NB4 (cell line): ENCODE measurements around the gene TRNAU1AP.
"Not testable (repeated sequence)": the region's sequence is repeated elsewhere in the genome, so short reads cannot be mapped to it uniquely, and the experiment has no call there.

Experiments used
- DNase-seq: peaks from one replicate; pipeline ENCODE4 v3.0.0; 2010; ENCODE audit warnings: low read depth
- H3K4me3 ChIP-seq: one replicate; pipeline ENCODE4 v1.5.1; 2011; ENCODE audit warnings: mild to moderate bottlenecking, low read depth, low read length, moderate library complexity
- CTCF ChIP-seq: IDR thresholded peaks from one replicate; pipeline ENCODE4 v1.5.1; 2012; ENCODE audit warnings: low read depth, low read length
- MAX ChIP-seq: IDR thresholded peaks from 2 replicates; pipeline ENCODE4 v1.6.1; 2011; ENCODE audit warnings: low read depth, low read length
- MYC ChIP-seq: IDR thresholded peaks from 2 replicates; pipeline ENCODE4 v1.6.1; 2011; ENCODE audit warnings: low read depth, low read length
- POLR2A ChIP-seq: IDR thresholded peaks from 2 replicates; pipeline ENCODE4 v1.6.1; 2011; ENCODE audit warnings: mild to moderate bottlenecking; ENCODE audit not compliant: insufficient read length; ENCODE audit errors: extremely low read depth

TRNAU1AP gene

DNA sequence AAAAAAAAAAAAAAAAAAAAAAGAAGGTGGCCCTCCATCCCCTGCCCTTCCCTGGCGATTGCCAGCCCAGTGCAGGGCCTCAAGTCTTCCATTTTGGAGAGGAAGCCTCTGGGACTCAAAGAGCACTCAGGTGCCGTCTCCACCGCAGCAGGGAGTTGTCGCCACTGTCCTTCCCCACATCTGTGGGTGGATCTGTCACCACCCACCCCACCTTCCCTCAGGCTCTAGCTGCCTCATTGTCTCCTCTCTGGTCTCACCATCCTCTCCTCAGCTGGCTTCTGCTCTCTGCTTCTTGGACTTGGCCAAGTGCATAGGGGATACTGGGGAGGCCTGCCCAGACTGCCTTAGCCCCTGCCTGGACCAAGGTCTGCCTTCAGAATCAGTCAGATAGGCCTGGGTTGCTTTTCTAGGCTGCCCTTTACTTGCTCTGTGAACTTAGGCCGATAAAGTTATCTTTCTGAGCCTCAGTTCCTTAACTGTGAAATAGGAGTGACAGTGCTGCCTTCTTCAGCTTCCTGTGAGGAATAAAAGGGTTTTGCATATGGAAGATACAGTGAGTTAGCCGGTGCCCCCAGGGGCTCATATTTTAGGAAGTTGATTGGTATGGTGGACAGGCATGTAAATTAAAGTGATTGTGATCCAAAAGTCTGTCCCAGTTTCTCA, 31.3 kb upstream of the TRNAU1AP start:
- H3K4me3 ChIP-seq, result no peak overlapping the region
- TF ChIP-seq POLR2A (no peak), CTCF (no peak), MAX (no peak)
- DNase-seq, result no peak

DNA sequence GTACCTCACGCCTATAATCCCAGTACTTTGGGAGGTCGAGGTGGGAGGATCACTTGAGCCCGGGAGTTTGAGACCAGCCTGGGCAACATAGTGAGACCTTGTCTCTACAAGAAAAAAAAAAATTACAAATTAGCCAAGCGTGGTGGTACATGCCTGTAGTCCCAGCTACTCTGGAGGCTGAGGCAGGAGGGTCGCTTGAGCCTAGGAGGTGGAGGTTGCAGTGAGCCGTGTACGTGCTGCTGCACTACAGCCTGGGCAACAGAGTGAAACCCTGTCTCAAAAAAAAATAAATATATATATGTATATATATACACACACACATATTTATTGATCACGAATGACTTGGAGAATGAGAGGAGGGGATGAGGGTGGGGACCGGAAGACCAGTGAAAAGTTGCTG, 30.3 kb upstream of the TRNAU1AP start:
- not testable (repeated sequence) for DNase-seq

DNA sequence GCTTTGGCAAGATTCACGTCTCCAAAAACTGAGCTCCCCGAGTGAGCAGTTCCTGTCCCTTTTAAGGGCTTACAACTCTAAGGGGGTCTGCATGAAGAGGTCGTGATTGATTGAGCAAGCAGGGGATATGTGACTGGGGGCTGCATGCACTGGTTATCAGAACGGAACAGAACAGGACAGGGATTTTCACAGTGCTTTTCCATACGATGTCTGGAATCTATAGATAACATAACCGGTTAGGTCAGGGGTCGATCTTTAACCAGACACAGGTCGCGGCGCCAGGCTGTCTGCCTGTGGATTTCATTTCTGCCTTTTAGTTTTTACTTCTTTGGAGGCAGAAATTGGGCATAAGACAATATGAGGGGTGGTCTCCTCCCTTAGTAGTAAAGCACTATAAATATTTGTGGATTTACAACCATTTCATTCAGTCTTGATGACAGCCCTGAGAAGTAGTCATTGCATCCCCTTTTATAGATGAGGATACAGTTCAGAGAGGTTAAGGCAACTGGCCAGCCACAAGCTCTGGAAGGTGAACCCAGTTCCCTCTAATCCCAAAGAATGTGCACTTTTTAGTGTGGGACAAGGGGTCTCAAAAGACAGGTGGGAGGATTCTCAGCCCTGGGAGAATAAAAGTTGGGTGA, 27.8 kb upstream of the TRNAU1AP start:
- DNase-seq, H3K4me3 ChIP-seq: not testable (repeated sequence)

More for the DNA sequence above, 30.3 kb upstream of the TRNAU1AP start:
- H3K4me3 ChIP-seq, result not testable (repeated sequence)

- no peak for DNase-seq
- no peak for TF ChIP-seq CTCF
- TF ChIP-seq POLR2A, result no peak
- no peak for TF ChIP-seq MYC
- TF ChIP-seq MAX, result no peak
- no peak overlapping the region for H3K4me3 ChIP-seq
Measured at GRCh38 chr1:28526886-28527285, 26.0 kb upstream of the TRNAU1AP start.

- no peak for TF ChIP-seq MYC
- TF ChIP-seq MAX, result no peak
- no peak for TF ChIP-seq POLR2A
- no peak for TF ChIP-seq CTCF
- DNase-seq, result no peak
- no peak overlapping the region for H3K4me3 ChIP-seq
Measured at GRCh38 chr1:28530456-28530855, 22.4 kb upstream of the TRNAU1AP start.

DNA sequence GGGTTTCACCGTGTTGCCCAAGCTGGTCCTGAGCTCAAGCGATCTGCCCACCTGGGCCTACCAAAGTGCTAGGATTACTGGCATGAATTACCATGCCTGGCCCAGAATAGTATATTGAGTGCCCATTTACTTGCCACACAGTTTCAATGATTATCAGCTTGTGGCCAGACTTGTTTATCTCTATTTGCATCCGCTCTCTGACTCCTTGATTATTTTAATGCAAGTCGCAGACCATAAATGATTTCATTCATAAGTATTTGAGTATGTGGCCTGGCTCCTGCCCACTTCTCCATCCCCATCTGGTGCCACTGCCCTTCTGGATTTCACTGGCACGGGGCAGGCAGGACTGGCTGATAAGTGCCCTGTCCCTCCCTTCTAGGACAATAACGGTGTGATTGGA, 18.2 kb upstream of the TRNAU1AP start:
- no peak for DNase-seq
- TF ChIP-seq POLR2A (no peak), MYC (no peak), CTCF (no peak), MAX (no peak)

DNA sequence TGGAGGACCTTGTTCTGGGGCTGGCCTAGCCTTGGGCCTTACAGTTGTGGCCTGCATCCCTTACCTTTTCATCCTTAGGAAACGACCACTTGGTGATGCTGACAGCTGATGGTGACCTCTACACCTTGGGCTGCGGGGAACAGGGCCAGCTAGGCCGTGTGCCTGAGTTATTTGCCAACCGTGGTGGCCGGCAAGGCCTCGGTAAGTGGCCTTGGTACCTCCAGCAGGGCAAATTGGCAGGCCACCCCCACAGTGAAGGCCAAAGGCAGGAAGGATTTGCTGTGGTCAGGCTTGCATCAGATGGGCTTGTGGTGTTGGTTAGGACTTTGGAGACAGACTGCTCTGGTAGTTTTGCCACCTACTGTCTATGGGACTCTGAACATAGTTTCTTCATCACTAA, 17.7 kb upstream of the TRNAU1AP start:
- no peak for DNase-seq
- TF ChIP-seq POLR2A (no peak), MAX (no peak), MYC (no peak), CTCF (no peak)
- H3K4me3 ChIP-seq, result no peak overlapping the region

More for the DNA sequence above, 18.2 kb upstream of the TRNAU1AP start:
- H3K4me3 ChIP-seq, result no peak overlapping the region
